Erythroblast (primary cell): ENCODE data around the gene SORCS3.

Source experiments
- GATA1 ChIP-seq: IDR thresholded peaks from 2 replicates; pipeline ENCODE4 v1.6.1; 2011; ENCODE audit warnings: low read depth, mild to moderate bottlenecking, control low read depth, low read length, moderate library complexity
- POLR2A ChIP-seq: IDR thresholded peaks from 2 replicates; pipeline ENCODE4 v1.6.1; 2011; ENCODE audit warnings: mild to moderate bottlenecking, low read length

GRCh38 chr10:105096316-105096715, 455.2 kb downstream of the SORCS3 start:
- TF ChIP-seq POLR2A (no peak), GATA1 (no peak)
